HCT116 (cell line): ENCODE measurements around the gene CDC6. TPM values are rescaled to one million over a fixed set of nuclear protein-coding genes. Genes with fewer than 3 reads are reported as not detected.

ENCODE experiments used
- ATAC-seq: fragments of 200-7000 bp; cut with Tn5 transposase; 2 replicates; pipeline ENCODE4 v1.9.1; 2020; ENCODE audit warnings: mild to moderate bottlenecking, moderate library complexity
- BruUV-seq: library from RNA; stranded (reverse); fragments of 400-500 nt; replicated peaks from 2 replicates; lab custom pipeline; 2021; lab: Mats Ljungman, UMichigan
- CTCF ChIA-PET: fragments of 300-600 bp; sonication (Branson Sonifier 250); formaldehyde crosslinking; loops from one replicate; lab custom pipeline; 2021; ENCODE audit warnings: antibody characterized with exemption; lab: Charles Lee
- POLR2A ChIA-PET: fragments of 300-600, 350-600 bp; sonication (Branson Sonifier 250); formaldehyde crosslinking; loops from one replicate; lab custom pipeline; 2021; ENCODE audit warnings: antibody characterized with exemption; lab: Charles Lee
- RAD21 ChIA-PET, 2 experiments: fragments of 300-600 bp; sonication (Branson Sonifier 250); formaldehyde crosslinking; loops; one replicate each; lab custom pipeline; 2023; ENCODE audit warnings: low total read pairs in 2 of 2; ENCODE audit not compliant: uncharacterized antibody in 2 of 2, unreplicated experiment in 2 of 2, low non-redundant PET in 1 of 2; lab: Charles Lee
- DNase-seq: peaks from one replicate; pipeline ENCODE4 v3.0.0-alpha.2; 2010; ENCODE audit warnings: low read depth, low spot score
- H2AFZ ChIP-seq: fragments of 200-600 bp; shearing (Covaris generic), sonication (generic); 2 replicates; pipeline ENCODE4 v1.6.1; 2017; ENCODE audit warnings: low read depth, mixed run types, mixed read lengths, antibody characterized with exemption, low read length; ENCODE audit not compliant: poor library complexity, severe bottlenecking
- H3K27ac ChIP-seq: 2 replicates; pipeline ENCODE4 v1.5.1; 2012; ENCODE audit warnings: low read depth, low read length
- H3K27me3 ChIP-seq: fragments of 200-600 bp; sonication (generic); 2 replicates; pipeline ENCODE4 v1.6.1; 2016; ENCODE audit warnings: mixed run types, low read length, mixed read lengths; ENCODE audit not compliant: insufficient read depth
- H3K36me3 ChIP-seq, 2 experiments: fragments of 200-500 bp in 1 of 2; fragments of 200-600 bp in 1 of 2; sonication (Bioruptor generic) in 1 of 2; sonication (generic) in 1 of 2; 2 replicates each; pipeline versions ENCODE4 v1.5.1 to v1.6.1; 2014 to 2016; ENCODE audit warnings: low read length in 2 of 2, inconsistent platforms in 1 of 2, mixed read lengths in 1 of 2, mixed run types in 1 of 2; ENCODE audit not compliant: insufficient read depth in 2 of 2, control insufficient read depth in 1 of 2
- H3K4me1 ChIP-seq, 2 experiments: fragments of 200-600 bp in 1 of 2; sonication (generic) in 1 of 2; 2 replicates each; pipeline versions ENCODE4 v1.5.1 to v1.6.1; 2012 to 2017; ENCODE audit warnings: low read length in 2 of 2, inconsistent platforms in 1 of 2, mild to moderate bottlenecking in 1 of 2, mixed read lengths in 1 of 2, mixed run types in 1 of 2, moderate library complexity in 1 of 2; ENCODE audit not compliant: insufficient read depth in 2 of 2, control insufficient read depth in 1 of 2
- H3K4me2 ChIP-seq: fragments of 200-600 bp; sonication (generic); 2 replicates; pipeline ENCODE4 v1.6.1; 2017; ENCODE audit warnings: mixed run types, low read length, mixed read lengths
- H3K4me3 ChIP-seq, 2 experiments: fragments of 200-600 bp in 1 of 2; sonication (generic) in 1 of 2; replicated peaks in 1 of 2; 2 replicates each; pipeline ENCODE4 v1.5.1; 2011 to 2016; ENCODE audit warnings: low read length in 2 of 2, control low read depth in 1 of 2, low read depth in 1 of 2, mild to moderate bottlenecking in 1 of 2, mixed read lengths in 1 of 2, mixed run types in 1 of 2
- H3K79me2 ChIP-seq: fragments of 200-600 bp; sonication (generic); 2 replicates; pipeline ENCODE4 v1.6.1; 2017; ENCODE audit warnings: mild to moderate bottlenecking, mixed run types, low read length, moderate library complexity, mixed read lengths; ENCODE audit not compliant: insufficient read depth
- H3K9ac ChIP-seq: fragments of 200-600 bp; sonication (generic); 2 replicates; pipeline ENCODE4 v1.6.1; 2016; ENCODE audit warnings: low read length, mixed read lengths
- H3K9me2 ChIP-seq: fragments of 200-600 bp; sonication (generic), shearing (Covaris generic); 2 replicates; pipeline ENCODE4 v1.6.1; 2017; ENCODE audit warnings: mixed run types, mild to moderate bottlenecking, moderate library complexity; ENCODE audit not compliant: insufficient read depth
- H3K9me3 ChIP-seq, 2 experiments: fragments of 200-500 bp in 1 of 2; fragments of 200-600 bp in 1 of 2; sonication (Bioruptor generic) in 1 of 2; sonication (generic) in 1 of 2; 2 replicates each; pipeline ENCODE4 v1.6.1; 2014 to 2017; ENCODE audit warnings: low read length in 2 of 2, mixed read lengths in 2 of 2, inconsistent platforms in 1 of 2, low read depth in 1 of 2, mild to moderate bottlenecking in 1 of 2, mixed run types in 1 of 2, moderate library complexity in 1 of 2; ENCODE audit not compliant: control insufficient read depth in 1 of 2, insufficient read depth in 1 of 2
- H4K20me1 ChIP-seq: fragments of 200-600 bp; sonication (generic), shearing (Covaris generic); 2 replicates; pipeline ENCODE4 v1.6.1; 2017; ENCODE audit warnings: mixed run types, mild to moderate bottlenecking, moderate library complexity; ENCODE audit not compliant: insufficient read depth
- CBX3 ChIP-seq: IDR thresholded peaks from 2 replicates; pipeline ENCODE4 v1.6.1; 2012; ENCODE audit warnings: low read depth
- EGR1 ChIP-seq: IDR thresholded peaks from 2 replicates; pipeline ENCODE4 v1.6.1; 2012; ENCODE audit warnings: low read depth
- FOSL1 ChIP-seq: IDR thresholded peaks from 2 replicates; pipeline ENCODE4 v1.6.1; 2012; ENCODE audit warnings: low read depth
- POLR2A ChIP-seq: IDR thresholded peaks from 2 replicates; pipeline ENCODE4 v1.7.0; 2011; ENCODE audit warnings: borderline replicate concordance; ENCODE audit not compliant: insufficient read depth, insufficient read length; ENCODE audit errors: extremely low read depth
- RAD21 ChIP-seq: IDR thresholded peaks from 2 replicates; pipeline ENCODE4 v1.6.1; 2012; ENCODE audit warnings: low read depth, mild to moderate bottlenecking
- SIN3A ChIP-seq: IDR thresholded peaks from 2 replicates; pipeline ENCODE4 v1.6.1; 2012; ENCODE audit warnings: low read depth
- TCF7L2 ChIP-seq: IDR thresholded peaks from 2 replicates; pipeline ENCODE4 v1.7.0; 2011; ENCODE audit warnings: borderline replicate concordance, inconsistent platforms; ENCODE audit not compliant: insufficient read depth, insufficient read length; ENCODE audit errors: extremely low read depth
- YY1 ChIP-seq: IDR thresholded peaks from 2 replicates; pipeline ENCODE4 v1.6.1; 2011; ENCODE audit warnings: low read length, low read depth, moderate library complexity, mild to moderate bottlenecking; ENCODE audit not compliant: insufficient replicate concordance; ENCODE audit errors: extremely low read depth
- ZFX ChIP-seq: fragments of 450-650 bp; IDR thresholded peaks from 2 replicates; pipeline ENCODE4 v1.6.1; 2017
- intact Hi-C: fragments of 100-400 bp; cut with micrococcal nuclease; formaldehyde crosslinking; loops from 2 replicates; pipeline ENCODE4 v1.10.0; 2022
- total RNA-seq: library from RNA; stranded (reverse); gene quantifications from one replicate; pipeline ENCODE4 v1.2.1, GENCODE V29; 2021; ENCODE audit not compliant: unreplicated experiment
- TF ChIP-seq, protein P1 (sequence below): IDR thresholded peaks from 2 replicates; pipeline ENCODE4 v1.6.1; 2012
- TF ChIP-seq, protein P2 (sequence below), 3 experiments: fragments of 200-600 bp in 1 of 3; sonication (generic) in 1 of 3; IDR thresholded peaks in 2 of 3; conservative IDR thresholded peaks in 1 of 3; 2 replicates each; pipeline ENCODE4 v1.5.1; 2012 to 2017; ENCODE audit warnings: low read depth in 2 of 3, low read length in 2 of 3, antibody characterized with exemption in 1 of 3, borderline replicate concordance in 1 of 3, control low read depth in 1 of 3, mild to moderate bottlenecking in 1 of 3, mixed read lengths in 1 of 3, mixed run types in 1 of 3, moderate library complexity in 1 of 3; ENCODE audit not compliant: insufficient read depth in 1 of 3

The CDC6 gene
- total RNA-seq, 1 experiment from 2014 or later = 117 TPM

DNA sequence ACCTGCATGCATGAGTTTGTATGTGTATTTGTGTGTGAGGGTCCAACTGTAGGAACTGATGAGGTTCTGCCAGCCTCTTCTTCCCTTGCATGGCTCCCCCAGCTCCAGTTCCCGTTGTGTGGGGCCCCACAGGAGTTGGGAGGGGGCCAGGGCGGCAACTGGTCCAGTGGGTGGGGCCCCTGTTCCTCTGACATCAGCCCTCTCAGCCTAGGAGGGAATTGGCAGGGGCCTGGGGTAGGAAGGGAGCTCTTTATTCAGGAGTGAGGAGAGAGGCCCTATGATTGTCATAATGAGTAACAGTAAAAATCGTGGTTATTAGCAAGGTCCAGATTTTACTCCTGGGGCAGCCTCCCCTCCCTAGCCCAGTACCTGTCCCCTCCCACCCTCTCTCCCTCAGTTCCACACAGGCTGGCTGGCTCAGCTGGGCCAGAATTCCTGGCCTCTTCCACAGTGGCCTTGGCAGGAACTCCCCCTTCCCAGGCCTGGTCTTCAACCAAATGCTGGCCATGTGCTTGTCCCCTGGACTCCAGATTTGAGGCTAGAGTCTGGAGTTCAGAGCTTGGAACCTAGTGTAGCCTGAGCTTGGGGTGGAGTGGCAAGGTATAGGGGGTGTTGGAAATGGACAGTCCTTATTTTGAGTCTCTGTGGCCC lies 40.2 kb downstream of the CDC6 start:
- Histone ChIP-seq H3K9ac (no peak overlapping the region), H3K27me3 (no peaks in the 10 kb centered on the region), H3K27ac (no peak overlapping the region), H3K9me3 (no peaks in the 10 kb centered on the region), H3K9me2 (no peaks in the 10 kb centered on the region), H3K79me2 (peaks cover 79% of the 10 kb centered on the region), H3K36me3 (peaks cover 0 to 10% of the 10 kb centered on the region in 2 experiments; a peak in 2 of 4 replicates), H3K4me1 (peaks cover 27 to 28% of the 10 kb centered on the region in 2 experiments), H2AFZ (no peak overlapping the region), H3K4me3 (no peak overlapping the region), H3K4me2 (no peak overlapping the region), H4K20me1 (no peaks in the 10 kb centered on the region)
- no peak for ATAC-seq
- no TSS peak for BruUV-seq
- CTCF ChIA-PET = interaction anchor here (1.0 to 2.4 kb wide), 2 partner anchors 9 to 12 kb away, joined by 3 to 6 read pairs; no protein-coding TSS in a partner anchor
- no peak for DNase-seq
- TF ChIP-seq POLR2A = no peak
- TF ChIP-seq YY1 = no peak
- TF ChIP-seq, protein P1, sequence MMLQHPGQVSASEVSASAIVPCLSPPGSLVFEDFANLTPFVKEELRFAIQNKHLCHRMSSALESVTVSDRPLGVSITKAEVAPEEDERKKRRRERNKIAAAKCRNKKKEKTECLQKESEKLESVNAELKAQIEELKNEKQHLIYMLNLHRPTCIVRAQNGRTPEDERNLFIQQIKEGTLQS = no peak
- TF ChIP-seq, protein P2, sequence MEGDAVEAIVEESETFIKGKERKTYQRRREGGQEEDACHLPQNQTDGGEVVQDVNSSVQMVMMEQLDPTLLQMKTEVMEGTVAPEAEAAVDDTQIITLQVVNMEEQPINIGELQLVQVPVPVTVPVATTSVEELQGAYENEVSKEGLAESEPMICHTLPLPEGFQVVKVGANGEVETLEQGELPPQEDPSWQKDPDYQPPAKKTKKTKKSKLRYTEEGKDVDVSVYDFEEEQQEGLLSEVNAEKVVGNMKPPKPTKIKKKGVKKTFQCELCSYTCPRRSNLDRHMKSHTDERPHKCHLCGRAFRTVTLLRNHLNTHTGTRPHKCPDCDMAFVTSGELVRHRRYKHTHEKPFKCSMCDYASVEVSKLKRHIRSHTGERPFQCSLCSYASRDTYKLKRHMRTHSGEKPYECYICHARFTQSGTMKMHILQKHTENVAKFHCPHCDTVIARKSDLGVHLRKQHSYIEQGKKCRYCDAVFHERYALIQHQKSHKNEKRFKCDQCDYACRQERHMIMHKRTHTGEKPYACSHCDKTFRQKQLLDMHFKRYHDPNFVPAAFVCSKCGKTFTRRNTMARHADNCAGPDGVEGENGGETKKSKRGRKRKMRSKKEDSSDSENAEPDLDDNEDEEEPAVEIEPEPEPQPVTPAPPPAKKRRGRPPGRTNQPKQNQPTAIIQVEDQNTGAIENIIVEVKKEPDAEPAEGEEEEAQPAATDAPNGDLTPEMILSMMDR (IDR thresholded peaks at IDR 0.05 in 2 of 3, conservative IDR thresholded peaks at IDR 0.05 in 1 of 3; ENCODE audit: borderline replicate concordance in 1 of 3, insufficient read depth in 1 of 3, low read depth in 2 of 3, low read length in 2 of 3) = no peak
- TF ChIP-seq FOSL1 = no peak
- no peak for TF ChIP-seq CBX3
- TF ChIP-seq EGR1 = no peak
- no peak for TF ChIP-seq TCF7L2
- no peak for TF ChIP-seq SIN3A
- no peak for TF ChIP-seq RAD21
- TF ChIP-seq ZFX = no peak
- intact Hi-C loops = no loop called here
- RAD21 ChIA-PET = no interaction called here
- POLR2A ChIA-PET = interaction anchor here (1.7 kb wide), 1 partner anchor 11 kb away, joined by 8 read pairs; no protein-coding TSS in a partner anchor
